ENCODE measurements around the gene RNF150. TPM values are rescaled to one million over a fixed set of nuclear protein-coding genes. Genes with fewer than 3 reads are reported as not detected.

Gene RNF150
- total RNA-seq, 1 donor from 2014 or later, result not detected

- H3K9me3 Mint-ChIP-seq, result no peaks in the 10 kb centered on the region
- peaks cover 17% of the 10 kb centered on the region for H3K27me3 Mint-ChIP-seq
- DNase-seq, result no peak
- no peaks in the 10 kb centered on the region for H3K4me1 Mint-ChIP-seq
- no peak for TF ChIP-seq CTCF (IDR thresholded peaks at IDR 0.05)
- no peak overlapping the region for H3K27ac Mint-ChIP-seq
- no peak overlapping the region for H3K4me3 Mint-ChIP-seq
- CTCF ChIA-PET, result interaction anchor here (0.7 kb wide), 1 partner anchor 20 kb away, joined by 3 read pairs; no protein-coding TSS in a partner anchor
- H3K36me3 Mint-ChIP-seq (ENCODE audit: low read depth), result no peaks in the 10 kb centered on the region
- intact Hi-C loops (cut with micrococcal nuclease), result no loop called here
- no peak for ATAC-seq (ENCODE audit: low read depth)
- POLR2A ChIA-PET, result no interaction called here
These were observed 228.4 kb downstream of the RNF150 start for GRCh38 chr4:140904904-140905303.

DNA sequence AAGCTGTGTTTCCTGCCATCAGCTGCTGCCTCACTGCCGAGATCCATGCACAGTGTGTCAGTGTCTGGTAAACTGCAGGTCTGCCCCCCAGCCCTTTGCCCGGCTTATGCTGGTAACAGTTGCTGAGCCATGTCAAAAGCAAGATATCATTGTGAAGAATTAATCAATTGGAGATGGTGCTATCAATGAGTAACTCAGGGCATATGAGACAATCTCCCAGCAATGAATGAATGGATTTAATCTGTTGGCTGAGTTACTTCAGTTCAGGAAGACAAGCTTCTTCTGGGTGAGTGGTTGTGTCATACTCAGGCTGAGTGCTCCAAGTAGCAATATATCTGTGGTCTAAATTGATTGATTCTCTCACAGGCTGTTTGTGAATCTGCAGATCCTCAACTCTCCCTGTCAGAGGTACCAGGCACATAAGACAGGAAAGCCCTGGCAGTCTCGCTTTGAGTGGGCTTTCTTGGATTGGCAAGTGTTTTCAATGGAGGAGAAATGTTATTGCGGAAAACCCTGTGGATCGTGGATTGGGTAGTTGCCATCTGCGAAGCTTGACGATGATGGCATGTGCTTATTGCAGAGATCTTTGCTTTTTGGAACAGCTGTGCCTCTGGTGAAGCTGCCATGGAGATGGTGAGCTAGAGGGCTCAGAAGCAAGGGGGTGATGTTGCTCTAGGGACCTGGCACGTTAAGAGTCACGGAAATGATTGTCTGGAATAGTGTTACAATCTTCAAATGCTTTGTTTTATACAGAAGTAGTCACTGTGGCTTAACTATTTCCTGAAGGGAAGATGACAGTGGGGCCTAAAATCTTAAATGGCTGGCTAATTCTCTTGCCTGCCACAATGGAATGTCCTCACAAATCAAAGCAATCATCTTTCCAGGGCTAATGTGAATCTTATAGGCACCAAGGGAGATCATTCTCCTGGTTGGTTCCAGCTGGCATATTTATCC is 229.5 kb downstream of the RNF150 start:
- no peak overlapping the region for H3K27ac Mint-ChIP-seq
- ChIA-PET CTCF (no interaction called here), POLR2A (no interaction called here)
- H3K4me3 Mint-ChIP-seq, result no peak overlapping the region
- H3K27me3 Mint-ChIP-seq, result peaks cover 20% of the 10 kb centered on the region
- no peak for TF ChIP-seq CTCF (IDR thresholded peaks at IDR 0.05)
- intact Hi-C loops (cut with micrococcal nuclease), result no loop called here
- DNase-seq (no peak), ATAC-seq (ENCODE audit: low read depth) (no peak)
- H3K9me3 Mint-ChIP-seq, result no peaks in the 10 kb centered on the region
- no peaks in the 10 kb centered on the region for H3K36me3 Mint-ChIP-seq (ENCODE audit: low read depth)
- no peaks in the 10 kb centered on the region for H3K4me1 Mint-ChIP-seq

DNA sequence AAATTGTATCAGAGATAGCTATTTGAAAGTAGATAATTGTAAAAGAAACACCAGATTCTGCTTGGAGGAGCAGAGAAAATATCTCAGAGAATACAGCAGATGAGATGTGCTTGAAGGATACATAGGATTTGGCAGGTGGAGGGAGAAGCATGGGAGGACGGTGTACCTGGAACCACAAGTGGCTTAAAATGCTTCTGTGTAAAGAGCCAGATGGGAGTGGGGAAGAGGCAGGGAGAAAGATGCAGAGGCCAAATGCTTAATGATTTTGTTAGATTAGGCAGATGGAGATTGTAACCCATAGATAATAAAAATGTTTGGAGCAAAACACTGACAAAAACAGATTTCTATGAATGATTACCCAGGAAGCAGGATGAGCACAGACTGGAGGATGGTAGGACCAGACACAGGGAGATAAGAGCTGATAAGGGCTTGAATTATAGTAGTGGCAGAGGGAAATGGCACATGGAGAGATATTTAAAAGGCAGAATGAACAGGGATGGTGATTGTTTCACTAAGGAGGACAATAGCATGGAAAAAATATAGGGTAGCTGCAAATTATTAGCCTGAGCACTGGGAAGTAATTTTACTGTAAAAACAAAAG is 231.4 kb downstream of the RNF150 start:
- ChIA-PET CTCF (no interaction called here), POLR2A (no interaction called here)
- no peaks in the 10 kb centered on the region for H3K4me1 Mint-ChIP-seq
- H3K27ac Mint-ChIP-seq, result no peak overlapping the region
- H3K9me3 Mint-ChIP-seq, result no peaks in the 10 kb centered on the region
- H3K4me3 Mint-ChIP-seq, result no peak overlapping the region
- no peaks in the 10 kb centered on the region for H3K36me3 Mint-ChIP-seq (ENCODE audit: low read depth)
- DNase-seq (no peak), ATAC-seq (ENCODE audit: low read depth) (no peak)
- peaks cover 19% of the 10 kb centered on the region for H3K27me3 Mint-ChIP-seq
- TF ChIP-seq CTCF (IDR thresholded peaks at IDR 0.05), result no peak
- intact Hi-C loops (cut with micrococcal nuclease), result no loop called here

- DNase-seq (no peak), ATAC-seq (ENCODE audit: low read depth) (no peak)
- Mint-ChIP-seq H3K27me3 (peaks cover 16% of the 10 kb centered on the region), H3K27ac (no peak overlapping the region), H3K4me3 (no peak overlapping the region), H3K36me3 (ENCODE audit: low read depth) (no peaks in the 10 kb centered on the region), H3K9me3 (no peaks in the 10 kb centered on the region), H3K4me1 (no peaks in the 10 kb centered on the region)
- ChIA-PET POLR2A (no interaction called here), CTCF (interaction anchor here (1.0 kb wide), 1 partner anchor 534 kb away, joined by 3 read pairs; no protein-coding TSS in a partner anchor)
- TF ChIP-seq CTCF (IDR thresholded peaks at IDR 0.05), result no peak
- intact Hi-C loops (cut with micrococcal nuclease), result no loop called here
These were observed 239.3 kb downstream of the RNF150 start for GRCh38 chr4:140893939-140894338.

DNA sequence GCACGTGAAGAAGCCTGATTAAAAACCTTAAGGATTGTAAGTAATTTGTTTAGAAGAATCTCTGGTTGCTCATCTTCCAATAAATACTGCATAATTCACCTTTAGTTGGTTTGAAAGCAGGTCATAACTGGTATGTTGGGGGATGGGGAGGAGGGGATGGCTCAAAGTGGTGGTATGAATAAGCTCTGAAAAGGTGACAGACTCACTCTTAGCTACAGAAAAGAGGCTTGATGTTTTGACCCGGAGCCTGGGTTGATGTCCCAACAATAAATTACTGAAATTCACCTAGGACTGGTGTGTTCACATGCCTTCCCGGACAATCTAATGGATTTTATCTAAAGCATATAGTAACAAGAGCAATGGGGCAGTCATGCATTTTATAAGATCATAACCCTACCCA is 245.2 kb downstream of the RNF150 start:
- no peak overlapping the region for H3K4me3 Mint-ChIP-seq
- intact Hi-C loops (cut with micrococcal nuclease), result loop anchor here (10.0 kb wide), 1 partner anchor 1283 kb away; no protein-coding TSS in a partner anchor
- H3K27me3 Mint-ChIP-seq, result peaks cover 18% of the 10 kb centered on the region
- ATAC-seq (ENCODE audit: low read depth) (no peak), DNase-seq (no peak)
- H3K36me3 Mint-ChIP-seq (ENCODE audit: low read depth), result peaks cover 2% of the 10 kb centered on the region
- H3K9me3 Mint-ChIP-seq, result peaks cover 7% of the 10 kb centered on the region
- no peak for TF ChIP-seq CTCF (IDR thresholded peaks at IDR 0.05)
- ChIA-PET POLR2A (no interaction called here), CTCF (interaction anchor here (1.7 to 6.3 kb wide), 2 partner anchors 293 to 529 kb away, joined by 5 to 78 read pairs; no protein-coding TSS in a partner anchor)
- H3K27ac Mint-ChIP-seq, result no peak overlapping the region
- no peaks in the 10 kb centered on the region for H3K4me1 Mint-ChIP-seq

Measured in activated B cell treated with CpG ODN at 0.5 μM for 24 hours (primary cell).